HepG2 (cell line): ENCODE measurements around the gene RSL1D1. TPM values are rescaled to one million over a fixed set of nuclear protein-coding genes. Genes with fewer than 3 reads are reported as not detected.
A peak's percentile ranks its signal among the peaks of the same experiment; 100 is the strongest.

Source experiments
- ARNTL ChIP-seq: sonication (generic); formaldehyde crosslinking; IDR thresholded peaks from 2 replicates; pipeline ENCODE4 v1.4.0; 2020; ENCODE audit warnings: mild to moderate bottlenecking, missing genetic modification reagents
- CHD2 ChIP-seq: IDR thresholded peaks from 2 replicates; pipeline ENCODE4 v1.6.1; 2011; ENCODE audit warnings: low read depth, low read length, improper control_type of control experiment
- DNMT3B ChIP-seq: conservative IDR thresholded peaks from 2 replicates; pipeline ENCODE4 v1.6.1; 2016; ENCODE audit warnings: missing biosample characterization, control low read depth
- FOXK1 ChIP-seq: sonication (generic); formaldehyde crosslinking; IDR thresholded peaks from 2 replicates; pipeline ENCODE4 v1.4.0; 2020; ENCODE audit warnings: low read depth, missing genetic modification reagents, borderline replicate concordance
- GATAD1 ChIP-seq: IDR thresholded peaks from 2 replicates; pipeline ENCODE4 v1.6.1; 2016; ENCODE audit warnings: missing genetic modification reagents, missing compliant biosample characterization
- HDAC1 ChIP-seq: sonication (generic); formaldehyde crosslinking; IDR thresholded peaks from 2 replicates; pipeline ENCODE4 v1.5.1; 2020; ENCODE audit warnings: mild to moderate bottlenecking, missing genetic modification reagents
- MED1 ChIP-seq: sonication (generic); formaldehyde crosslinking; IDR thresholded peaks from 2 replicates; pipeline ENCODE4 v1.4.0; 2020; ENCODE audit warnings: missing genetic modification reagents
- MIXL1 ChIP-seq: IDR thresholded peaks from 2 replicates; pipeline ENCODE4 v1.6.1; 2016
- SIX1 ChIP-seq: sonication (generic); formaldehyde crosslinking; IDR thresholded peaks from 2 replicates; pipeline ENCODE4 v1.4.0; 2020; ENCODE audit warnings: missing genetic modification reagents, borderline replicate concordance
- ZNF317 ChIP-seq: sonication (generic); formaldehyde crosslinking; IDR thresholded peaks from 2 replicates; pipeline ENCODE4 v1.5.0; 2020; ENCODE audit warnings: mild to moderate bottlenecking, missing genetic modification reagents
- ZNF34 ChIP-seq: sonication (generic); formaldehyde crosslinking; IDR thresholded peaks from 2 replicates; pipeline ENCODE4 v1.4.0; 2020; ENCODE audit warnings: mild to moderate bottlenecking, missing genetic modification reagents, borderline replicate concordance
- polyA plus RNA-seq, 8 experiments: library from polyadenylated mRNA; depleted of rRNA in 3 of 8; stranded (reverse) in 7 of 8; unstranded in 1 of 8; fragments of >200 nt; fragmentation: Illumina TruSeq in 4 of 8; extraction: Trizol in 4 of 8; gene quantifications; 2 replicates each; pipeline versions ENCODE4 v1.2.1 to v1.2.3, GENCODE V29; 2011 to 2016; ENCODE audit warnings: low read depth in 4 of 8, missing spikeins in 1 of 8, mixed read lengths in 1 of 8; ENCODE audit not compliant: insufficient read depth in 1 of 8
- total RNA-seq, 5 experiments: library from RNA; depleted of rRNA; stranded (reverse); fragments of >200 nt; fragmentation: Illumina TruSeq; extraction: Trizol; gene quantifications; 2 replicates each; pipeline ENCODE4 v1.2.3, GENCODE V29; 2016; ENCODE audit warnings: low read depth in 1 of 5
- TF ChIP-seq, protein P1 (sequence below): sonication (generic); formaldehyde crosslinking; IDR thresholded peaks from 2 replicates; pipeline ENCODE4 v1.9.0; 2022; ENCODE audit warnings: missing genetic modification reagents, mild to moderate bottlenecking, borderline replicate concordance
- TF ChIP-seq, protein P2 (sequence below): sonication (generic); formaldehyde crosslinking; IDR thresholded peaks from 2 replicates; pipeline ENCODE4 v1.5.1; 2020; ENCODE audit warnings: missing genetic modification reagents, mild to moderate bottlenecking, borderline replicate concordance
- TF ChIP-seq, protein P3 (sequence below): sonication (generic); formaldehyde crosslinking; conservative IDR thresholded peaks from 2 replicates; pipeline ENCODE4 v1.4.0; 2020; ENCODE audit warnings: mild to moderate bottlenecking, missing genetic modification reagents, moderate library complexity
- TF ChIP-seq, protein P4 (sequence below): sonication (generic); formaldehyde crosslinking; IDR thresholded peaks from 2 replicates; pipeline ENCODE4 v1.5.0; 2020; ENCODE audit warnings: mild to moderate bottlenecking, missing genetic modification reagents

The RSL1D1 gene
- total and polyA plus RNA-seq, 2 of the 13 experiments (the other 11 are each of a cell fraction or from before 2014, with no cell fraction given) = 187 to 343 TPM

DNA sequence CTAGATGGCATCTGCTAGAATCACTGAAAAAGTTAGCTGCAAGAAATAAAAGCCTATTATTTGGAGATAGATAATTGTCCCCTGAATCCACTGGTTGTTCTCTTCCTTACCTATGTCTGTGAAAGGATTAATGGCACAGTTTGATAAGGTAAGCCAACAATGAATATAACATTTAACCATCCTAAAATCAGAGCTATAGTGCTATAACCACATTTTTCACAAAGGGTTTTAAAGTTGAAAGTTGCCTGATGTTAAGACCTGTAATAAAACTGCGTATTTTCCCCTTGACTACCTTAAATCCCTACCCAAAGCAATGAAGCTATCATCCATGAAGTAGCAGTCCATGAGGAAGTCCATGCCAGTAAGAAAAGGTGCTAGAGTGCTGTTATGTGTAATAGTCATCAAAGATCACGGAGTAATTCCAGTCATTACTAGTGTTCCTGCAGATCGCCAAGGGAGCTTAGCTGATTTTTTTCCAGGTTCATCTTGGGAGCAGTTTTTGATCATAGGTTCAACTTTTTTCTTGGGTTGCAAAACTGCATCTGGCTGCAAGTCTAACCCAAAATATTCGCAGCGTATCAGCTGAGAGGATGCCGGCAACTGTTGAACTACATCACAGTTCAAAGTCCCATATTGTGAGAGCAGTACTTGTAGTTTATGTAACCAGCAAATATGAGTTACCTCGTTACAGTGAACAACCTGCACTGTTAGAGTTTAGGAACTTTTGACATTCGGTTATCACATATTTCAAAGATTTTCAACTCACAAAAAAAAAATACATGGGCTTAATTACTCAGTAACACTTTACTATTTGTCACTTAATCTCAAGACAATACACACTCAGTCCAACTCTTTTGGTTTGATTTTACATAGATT lies 18.2 kb upstream of the RSL1D1 start (continued):
- TF ChIP-seq DNMT3B (0 out of 2 replicates have a peak, but pooled peaks have one; percentile 35), SIX1 (no peak; the same call in 1 of the 2 replicates), FOXK1 (CRISPR knock-in tag) (peak; percentile 82; the same call in 1 of the 2 replicates), MIXL1 (CRISPR knock-in tag) (peak; percentile 64; the same call in 1 of the 2 replicates), ARNTL (CRISPR knock-in tag) (0 out of 2 replicates have a peak, but pooled peaks have one; percentile 17), MED1 (peak; percentile 69), ZNF317 (CRISPR knock-in tag) (peak; percentile 66), HDAC1 (CRISPR knock-in tag) (peak; percentile 90), CHD2 (no peak), ZNF34 (CRISPR knock-in tag) (no peak), GATAD1 (no peak)
- TF ChIP-seq, protein P1, sequence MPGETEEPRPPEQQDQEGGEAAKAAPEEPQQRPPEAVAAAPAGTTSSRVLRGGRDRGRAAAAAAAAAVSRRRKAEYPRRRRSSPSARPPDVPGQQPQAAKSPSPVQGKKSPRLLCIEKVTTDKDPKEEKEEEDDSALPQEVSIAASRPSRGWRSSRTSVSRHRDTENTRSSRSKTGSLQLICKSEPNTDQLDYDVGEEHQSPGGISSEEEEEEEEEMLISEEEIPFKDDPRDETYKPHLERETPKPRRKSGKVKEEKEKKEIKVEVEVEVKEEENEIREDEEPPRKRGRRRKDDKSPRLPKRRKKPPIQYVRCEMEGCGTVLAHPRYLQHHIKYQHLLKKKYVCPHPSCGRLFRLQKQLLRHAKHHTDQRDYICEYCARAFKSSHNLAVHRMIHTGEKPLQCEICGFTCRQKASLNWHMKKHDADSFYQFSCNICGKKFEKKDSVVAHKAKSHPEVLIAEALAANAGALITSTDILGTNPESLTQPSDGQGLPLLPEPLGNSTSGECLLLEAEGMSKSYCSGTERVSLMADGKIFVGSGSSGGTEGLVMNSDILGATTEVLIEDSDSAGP (CRISPR knock-in tag) = no peak
- TF ChIP-seq, protein P2, sequence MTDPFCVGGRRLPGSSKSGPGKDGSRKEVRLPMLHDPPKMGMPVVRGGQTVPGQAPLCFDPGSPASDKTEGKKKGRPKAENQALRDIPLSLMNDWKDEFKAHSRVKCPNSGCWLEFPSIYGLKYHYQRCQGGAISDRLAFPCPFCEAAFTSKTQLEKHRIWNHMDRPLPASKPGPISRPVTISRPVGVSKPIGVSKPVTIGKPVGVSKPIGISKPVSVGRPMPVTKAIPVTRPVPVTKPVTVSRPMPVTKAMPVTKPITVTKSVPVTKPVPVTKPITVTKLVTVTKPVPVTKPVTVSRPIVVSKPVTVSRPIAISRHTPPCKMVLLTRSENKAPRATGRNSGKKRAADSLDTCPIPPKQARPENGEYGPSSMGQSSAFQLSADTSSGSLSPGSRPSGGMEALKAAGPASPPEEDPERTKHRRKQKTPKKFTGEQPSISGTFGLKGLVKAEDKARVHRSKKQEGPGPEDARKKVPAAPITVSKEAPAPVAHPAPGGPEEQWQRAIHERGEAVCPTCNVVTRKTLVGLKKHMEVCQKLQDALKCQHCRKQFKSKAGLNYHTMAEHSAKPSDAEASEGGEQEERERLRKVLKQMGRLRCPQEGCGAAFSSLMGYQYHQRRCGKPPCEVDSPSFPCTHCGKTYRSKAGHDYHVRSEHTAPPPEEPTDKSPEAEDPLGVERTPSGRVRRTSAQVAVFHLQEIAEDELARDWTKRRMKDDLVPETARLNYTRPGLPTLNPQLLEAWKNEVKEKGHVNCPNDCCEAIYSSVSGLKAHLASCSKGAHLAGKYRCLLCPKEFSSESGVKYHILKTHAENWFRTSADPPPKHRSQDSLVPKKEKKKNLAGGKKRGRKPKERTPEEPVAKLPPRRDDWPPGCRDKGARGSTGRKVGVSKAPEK (CRISPR knock-in tag) = no peak
- TF ChIP-seq, protein P3, sequence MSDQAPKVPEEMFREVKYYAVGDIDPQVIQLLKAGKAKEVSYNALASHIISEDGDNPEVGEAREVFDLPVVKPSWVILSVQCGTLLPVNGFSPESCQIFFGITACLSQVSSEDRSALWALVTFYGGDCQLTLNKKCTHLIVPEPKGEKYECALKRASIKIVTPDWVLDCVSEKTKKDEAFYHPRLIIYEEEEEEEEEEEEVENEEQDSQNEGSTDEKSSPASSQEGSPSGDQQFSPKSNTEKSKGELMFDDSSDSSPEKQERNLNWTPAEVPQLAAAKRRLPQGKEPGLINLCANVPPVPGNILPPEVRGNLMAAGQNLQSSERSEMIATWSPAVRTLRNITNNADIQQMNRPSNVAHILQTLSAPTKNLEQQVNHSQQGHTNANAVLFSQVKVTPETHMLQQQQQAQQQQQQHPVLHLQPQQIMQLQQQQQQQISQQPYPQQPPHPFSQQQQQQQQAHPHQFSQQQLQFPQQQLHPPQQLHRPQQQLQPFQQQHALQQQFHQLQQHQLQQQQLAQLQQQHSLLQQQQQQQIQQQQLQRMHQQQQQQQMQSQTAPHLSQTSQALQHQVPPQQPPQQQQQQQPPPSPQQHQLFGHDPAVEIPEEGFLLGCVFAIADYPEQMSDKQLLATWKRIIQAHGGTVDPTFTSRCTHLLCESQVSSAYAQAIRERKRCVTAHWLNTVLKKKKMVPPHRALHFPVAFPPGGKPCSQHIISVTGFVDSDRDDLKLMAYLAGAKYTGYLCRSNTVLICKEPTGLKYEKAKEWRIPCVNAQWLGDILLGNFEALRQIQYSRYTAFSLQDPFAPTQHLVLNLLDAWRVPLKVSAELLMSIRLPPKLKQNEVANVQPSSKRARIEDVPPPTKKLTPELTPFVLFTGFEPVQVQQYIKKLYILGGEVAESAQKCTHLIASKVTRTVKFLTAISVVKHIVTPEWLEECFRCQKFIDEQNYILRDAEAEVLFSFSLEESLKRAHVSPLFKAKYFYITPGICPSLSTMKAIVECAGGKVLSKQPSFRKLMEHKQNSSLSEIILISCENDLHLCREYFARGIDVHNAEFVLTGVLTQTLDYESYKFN (CRISPR knock-in tag) = peak; percentile 70
- TF ChIP-seq, protein P4, sequence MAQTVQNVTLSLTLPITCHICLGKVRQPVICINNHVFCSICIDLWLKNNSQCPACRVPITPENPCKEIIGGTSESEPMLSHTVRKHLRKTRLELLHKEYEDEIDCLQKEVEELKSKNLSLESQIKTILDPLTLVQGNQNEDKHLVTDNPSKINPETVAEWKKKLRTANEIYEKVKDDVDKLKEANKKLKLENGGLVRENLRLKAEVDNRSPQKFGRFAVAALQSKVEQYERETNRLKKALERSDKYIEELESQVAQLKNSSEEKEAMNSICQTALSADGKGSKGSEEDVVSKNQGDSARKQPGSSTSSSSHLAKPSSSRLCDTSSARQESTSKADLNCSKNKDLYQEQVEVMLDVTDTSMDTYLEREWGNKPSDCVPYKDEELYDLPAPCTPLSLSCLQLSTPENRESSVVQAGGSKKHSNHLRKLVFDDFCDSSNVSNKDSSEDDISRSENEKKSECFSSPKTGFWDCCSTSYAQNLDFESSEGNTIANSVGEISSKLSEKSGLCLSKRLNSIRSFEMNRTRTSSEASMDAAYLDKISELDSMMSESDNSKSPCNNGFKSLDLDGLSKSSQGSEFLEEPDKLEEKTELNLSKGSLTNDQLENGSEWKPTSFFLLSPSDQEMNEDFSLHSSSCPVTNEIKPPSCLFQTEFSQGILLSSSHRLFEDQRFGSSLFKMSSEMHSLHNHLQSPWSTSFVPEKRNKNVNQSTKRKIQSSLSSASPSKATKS = no peak; the same call in 1 of the 2 replicates
